Stimulated activated CD4-positive, alpha-beta T cell treated with anti-CD3 and anti-CD28 coated beads, Interleukin-2, amount 100 ng/mL, for 24 hours (primary cell): Measurements from ENCODE around the gene DLGAP4.

Source experiments
- DNase-seq, 2 donors: peaks; one replicate each; pipeline ENCODE4 v3.0.0-alpha.2; 2020

DLGAP4 gene

DNA sequence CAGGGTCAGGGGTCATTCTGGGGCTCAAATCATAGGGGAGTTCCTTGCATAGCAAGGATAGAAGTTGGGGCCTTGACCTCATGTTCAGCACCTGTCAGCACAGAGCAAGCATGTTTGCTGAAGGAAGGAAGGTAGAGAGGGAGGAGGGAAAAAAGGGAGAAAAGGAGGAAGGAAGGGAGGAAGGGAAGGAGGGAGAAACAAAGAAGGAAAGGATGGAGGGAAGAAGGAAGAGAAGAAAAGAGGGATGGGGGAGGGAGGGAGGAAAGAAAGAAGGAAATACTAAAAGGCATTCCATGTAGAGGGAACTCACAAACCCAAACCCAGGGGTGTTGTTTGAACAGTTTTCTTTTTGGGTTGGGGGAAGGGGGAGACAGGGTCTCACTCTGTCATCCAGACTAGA lies 80.1 kb downstream of the DLGAP4 start:
- DNase-seq: no peak

DNA sequence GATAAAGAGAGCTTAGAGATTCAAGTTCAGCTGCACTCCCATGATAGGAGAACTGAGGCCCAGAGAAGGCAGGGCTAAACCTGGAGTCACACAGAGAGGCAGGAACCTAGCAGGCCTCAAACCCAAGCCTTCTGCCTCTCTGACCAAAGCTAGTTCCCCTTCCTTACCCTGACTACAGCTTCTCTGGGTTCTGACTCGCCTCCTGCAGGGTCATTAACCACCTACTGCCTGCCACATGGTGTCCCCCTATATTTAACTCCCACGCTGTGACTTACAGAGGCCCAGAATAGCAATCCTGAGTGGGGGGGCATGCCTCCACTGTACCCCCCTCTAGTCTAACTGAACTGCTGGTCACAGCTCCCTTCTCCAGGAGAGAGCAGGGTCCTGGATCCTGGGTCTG lies 84.1 kb downstream of the DLGAP4 start:
- DNase-seq: no peak

DNA sequence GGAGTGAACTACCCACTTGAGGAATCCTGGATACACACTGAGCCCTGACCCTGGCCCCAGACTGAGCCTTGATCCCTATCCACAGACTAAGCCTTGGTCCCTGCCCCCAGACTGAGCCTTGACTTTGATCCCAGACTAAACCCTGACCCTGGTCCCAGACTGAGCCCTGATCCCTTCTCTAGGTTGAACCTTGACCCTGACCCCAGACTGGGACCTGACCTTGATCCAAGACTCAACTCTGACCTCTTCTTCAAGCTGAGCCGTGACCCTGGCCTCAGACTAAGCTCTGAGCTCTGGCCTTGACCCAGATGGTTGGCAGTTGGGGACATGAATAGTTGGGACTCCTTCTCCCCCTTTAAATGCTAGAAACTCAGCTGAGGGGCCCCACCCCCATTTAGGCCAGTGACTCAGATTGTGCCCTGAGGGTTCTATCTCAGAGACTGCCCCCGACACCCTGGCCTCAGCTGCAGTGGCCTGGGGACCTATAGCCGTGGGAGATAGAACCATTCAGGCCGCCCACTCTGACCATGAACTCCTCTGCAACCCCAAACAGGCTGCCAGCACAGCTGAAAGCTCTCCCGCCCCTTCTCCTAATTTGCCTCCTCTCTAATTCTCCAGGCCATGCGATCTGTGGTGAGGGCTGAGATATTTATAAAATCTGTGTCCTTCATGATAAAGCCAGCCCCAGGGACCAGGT lies 84.7 kb downstream of the DLGAP4 start:
- no peak for DNase-seq

DNA sequence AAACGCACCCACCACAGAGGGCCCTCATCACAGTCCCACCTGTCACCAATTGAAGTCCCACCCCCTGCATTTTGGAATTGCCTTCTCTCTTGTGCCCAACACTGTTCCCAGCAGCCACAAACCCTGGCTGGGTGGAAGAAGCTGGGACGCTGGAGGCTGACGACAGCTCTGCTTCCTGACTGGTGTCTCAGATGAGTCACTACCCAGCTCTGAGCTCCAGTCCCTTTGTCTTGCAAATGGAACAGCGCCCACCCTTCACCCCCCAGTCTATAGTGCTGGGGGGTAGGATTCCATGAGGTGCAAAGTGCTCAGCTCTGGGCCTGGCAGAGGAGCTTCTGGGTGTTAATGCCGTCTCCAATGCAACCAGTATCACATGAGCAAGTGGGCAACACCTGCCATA lies 85.3 kb downstream of the DLGAP4 start:
- no peak for DNase-seq

DNA sequence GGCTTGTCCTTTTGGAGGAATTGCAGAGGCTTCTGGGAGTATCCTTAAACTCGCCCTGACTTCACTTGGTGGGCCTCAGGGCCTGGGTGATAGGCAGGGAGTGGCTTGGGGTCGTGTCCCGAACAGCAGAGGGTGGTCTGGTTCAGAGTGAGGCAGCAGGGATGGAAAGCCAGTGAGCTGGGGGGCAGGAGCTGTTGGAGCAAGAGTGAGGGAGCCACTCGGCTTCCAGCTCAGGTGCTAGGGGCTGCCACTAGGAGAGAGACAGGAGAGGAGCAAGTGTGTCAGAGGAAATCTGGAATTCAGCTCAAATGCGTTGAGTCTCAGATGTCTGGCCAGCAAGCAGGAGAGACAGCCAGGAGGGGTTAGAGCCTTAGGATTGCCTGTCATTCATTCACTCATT lies 85.8 kb downstream of the DLGAP4 start:
- DNase-seq: no peak

DNA sequence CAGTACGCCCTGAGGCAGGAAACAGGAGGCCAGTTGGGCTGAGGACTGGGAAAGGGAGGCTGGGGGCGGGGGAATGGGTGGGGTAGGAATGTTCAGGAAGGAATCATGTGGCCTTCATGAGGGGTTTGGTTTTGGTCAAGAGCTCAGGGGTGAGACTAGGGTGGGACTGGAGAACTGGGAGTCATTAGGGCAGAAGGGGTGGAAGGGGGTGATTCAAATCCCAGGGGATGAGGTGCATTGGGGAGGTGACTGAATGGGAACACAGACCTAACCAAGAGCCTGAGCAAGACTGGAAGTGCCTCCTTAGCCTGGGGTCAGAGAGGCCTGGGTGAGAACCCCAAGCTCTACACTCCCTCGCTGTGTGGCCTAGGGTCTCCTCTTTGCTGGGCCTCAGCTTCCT lies 86.8 kb downstream of the DLGAP4 start:
- DNase-seq: no peak

DNA sequence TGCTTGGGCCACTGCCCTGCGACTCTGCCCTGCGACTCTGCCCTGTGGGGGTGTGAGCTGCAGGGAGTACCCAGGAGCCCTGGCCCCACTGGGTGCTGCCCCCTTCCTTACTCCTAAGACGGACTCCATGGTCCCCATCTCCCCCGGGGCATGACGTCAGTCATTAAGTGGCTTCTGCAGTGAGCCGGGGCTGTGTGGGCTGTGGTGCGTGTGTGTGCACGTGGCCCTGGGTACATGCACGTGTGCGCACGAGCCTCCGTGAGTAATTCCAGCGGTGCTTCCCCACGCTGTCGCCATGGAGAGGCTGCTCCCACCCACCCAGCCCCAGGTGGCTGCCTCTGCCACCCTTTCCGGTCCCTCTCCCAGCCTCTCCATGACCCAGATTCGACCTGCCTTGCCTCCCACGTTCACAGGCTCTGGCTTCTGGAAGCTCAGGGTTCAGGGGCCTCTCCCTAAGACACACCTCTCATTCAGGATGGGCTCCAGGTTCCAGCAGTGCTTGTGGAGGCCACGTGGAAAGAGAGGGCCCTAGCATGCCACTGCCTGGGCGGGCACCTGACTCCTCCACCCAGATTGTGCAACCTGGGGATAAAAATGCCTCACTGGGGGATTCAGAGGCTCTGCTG lies 88.3 kb downstream of the DLGAP4 start:
- DNase-seq: no peak

DNA sequence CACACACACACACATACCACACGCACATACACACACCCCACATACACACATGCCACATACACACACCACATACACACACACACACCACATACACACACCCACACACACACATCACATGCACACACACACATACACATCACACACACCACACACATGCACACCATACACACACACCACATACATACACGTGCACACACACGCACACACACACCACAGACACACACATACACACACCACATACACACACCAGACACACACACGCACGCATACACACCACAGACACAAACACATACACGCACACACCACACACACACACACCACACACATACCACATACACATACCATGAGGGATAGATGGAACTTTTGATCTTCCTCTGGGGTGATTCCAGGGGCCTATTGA lies 90.2 kb downstream of the DLGAP4 start:
- no peak for DNase-seq

DNA sequence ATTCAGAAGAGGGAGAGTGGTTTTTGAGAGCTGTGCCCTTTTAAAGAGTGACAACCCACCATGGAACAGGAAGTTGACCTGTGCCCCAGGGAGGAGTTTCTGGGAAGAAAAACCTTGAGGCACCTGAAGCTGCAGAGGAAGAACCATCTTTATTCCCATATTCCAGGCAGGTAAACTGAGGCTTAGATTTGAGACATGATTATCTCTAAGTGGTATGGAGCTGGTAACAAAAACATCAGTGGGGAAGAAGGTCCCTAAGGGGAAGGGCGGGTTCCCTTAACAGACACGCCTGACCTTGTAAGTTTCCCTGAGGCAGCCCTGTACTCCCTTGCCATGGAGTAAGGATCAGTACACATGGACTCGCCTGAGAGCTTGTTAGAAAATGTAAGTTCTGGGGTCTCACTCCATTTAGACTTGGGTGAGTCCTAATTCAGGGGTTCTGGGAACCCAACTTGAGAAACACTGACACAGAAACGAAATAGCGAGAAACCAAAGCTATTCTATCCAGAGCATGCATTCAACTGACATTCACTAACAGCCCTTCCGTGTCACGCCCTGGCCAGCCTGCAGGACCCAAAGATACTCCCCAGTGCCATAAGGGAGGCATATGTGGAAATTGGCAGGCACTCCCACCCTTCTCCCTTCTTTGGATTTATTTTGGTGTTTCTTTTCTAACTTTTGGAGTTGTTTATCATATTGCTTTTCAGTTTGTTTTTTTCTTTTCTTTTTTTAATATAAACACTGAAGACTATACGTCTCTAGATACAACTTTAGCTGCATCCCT lies 90.9 kb downstream of the DLGAP4 start:
- no peak for DNase-seq

DNA sequence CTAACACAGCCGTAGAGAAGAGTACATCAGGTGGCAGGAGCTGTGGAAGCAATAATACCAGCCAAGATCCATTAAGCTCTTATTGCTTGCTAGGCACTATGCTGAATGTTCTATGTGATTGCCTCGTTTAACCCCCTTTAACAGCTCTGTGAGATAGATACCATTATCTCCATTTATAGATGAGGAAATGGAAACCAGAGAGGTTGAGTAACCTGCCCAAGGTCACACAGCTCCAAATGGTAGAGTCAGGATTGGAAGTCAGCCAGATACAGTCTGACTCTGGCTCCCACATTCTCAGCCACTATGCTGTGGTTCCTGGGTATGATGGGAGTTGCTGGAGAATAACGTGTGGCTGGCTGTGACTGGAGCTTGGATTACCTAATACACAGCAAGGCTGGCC lies 92.4 kb downstream of the DLGAP4 start:
- DNase-seq: no peak

DNA sequence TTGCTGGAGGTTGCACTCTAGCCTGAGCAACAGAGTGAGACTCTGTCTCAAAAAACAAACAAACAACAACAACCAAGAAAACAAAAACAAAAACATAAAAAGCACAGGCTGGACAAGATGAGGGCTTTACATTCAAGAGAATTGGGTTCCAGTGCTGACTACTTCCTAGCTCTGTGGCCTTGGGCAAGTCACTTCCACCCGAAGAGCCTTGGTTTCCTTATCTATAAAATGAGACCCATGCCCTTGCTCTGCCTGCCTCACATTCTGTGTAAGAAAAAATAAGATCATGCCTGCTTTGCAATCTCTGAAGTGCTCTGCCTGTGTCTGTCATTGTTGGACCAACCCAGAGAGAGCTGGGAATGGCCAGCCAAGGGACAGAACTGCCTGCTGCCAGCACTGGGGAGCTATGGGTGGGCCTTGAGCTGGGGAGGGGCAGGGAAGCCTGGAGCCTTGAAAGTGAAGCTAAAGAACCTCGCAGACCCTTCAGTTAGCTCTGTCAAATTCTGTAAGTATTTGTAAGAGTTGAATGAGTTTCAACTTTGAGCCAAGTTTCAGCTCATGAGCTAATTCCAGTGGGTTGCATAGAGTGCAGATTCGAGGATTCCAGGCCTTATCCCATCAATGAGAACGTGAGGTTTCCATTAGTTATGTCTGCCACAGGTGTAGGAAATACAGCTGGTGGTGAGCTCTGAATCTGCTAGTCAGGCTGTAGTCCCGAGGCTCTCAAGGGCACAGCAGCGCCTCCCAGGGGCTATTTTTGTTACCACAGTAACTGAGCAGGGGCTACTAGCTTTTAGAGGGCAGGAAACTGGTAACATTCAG lies 93.2 kb downstream of the DLGAP4 start:
- DNase-seq: peak; percentile 33 to 62

DNA sequence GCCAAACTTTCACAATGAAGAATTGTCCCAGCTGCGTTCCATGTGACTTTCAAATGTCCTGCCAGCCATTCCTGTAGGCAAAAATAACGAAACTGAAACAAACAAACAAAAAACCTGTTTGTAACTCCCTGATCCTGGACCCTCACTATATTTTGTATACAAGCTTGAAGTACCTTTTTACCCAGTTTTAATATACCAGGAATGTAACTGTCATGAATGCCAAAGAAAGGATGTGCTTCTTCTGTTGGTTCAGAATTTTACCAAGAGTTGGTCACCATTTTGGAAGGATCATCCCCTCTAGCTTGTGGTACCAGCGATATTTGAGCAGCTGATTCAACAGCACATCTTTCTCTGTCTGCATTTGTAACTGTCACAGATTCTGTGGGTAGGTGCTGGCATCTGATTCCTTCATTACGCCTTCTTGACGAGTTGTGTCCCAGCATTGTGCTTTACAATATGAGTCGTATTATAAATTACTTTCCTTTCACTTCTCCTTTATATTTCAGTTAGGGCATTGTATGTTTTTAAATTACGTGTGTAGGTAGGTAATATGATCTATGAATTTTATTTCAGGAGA lies 93.9 kb downstream of the DLGAP4 start:
- no peak for DNase-seq

DNA sequence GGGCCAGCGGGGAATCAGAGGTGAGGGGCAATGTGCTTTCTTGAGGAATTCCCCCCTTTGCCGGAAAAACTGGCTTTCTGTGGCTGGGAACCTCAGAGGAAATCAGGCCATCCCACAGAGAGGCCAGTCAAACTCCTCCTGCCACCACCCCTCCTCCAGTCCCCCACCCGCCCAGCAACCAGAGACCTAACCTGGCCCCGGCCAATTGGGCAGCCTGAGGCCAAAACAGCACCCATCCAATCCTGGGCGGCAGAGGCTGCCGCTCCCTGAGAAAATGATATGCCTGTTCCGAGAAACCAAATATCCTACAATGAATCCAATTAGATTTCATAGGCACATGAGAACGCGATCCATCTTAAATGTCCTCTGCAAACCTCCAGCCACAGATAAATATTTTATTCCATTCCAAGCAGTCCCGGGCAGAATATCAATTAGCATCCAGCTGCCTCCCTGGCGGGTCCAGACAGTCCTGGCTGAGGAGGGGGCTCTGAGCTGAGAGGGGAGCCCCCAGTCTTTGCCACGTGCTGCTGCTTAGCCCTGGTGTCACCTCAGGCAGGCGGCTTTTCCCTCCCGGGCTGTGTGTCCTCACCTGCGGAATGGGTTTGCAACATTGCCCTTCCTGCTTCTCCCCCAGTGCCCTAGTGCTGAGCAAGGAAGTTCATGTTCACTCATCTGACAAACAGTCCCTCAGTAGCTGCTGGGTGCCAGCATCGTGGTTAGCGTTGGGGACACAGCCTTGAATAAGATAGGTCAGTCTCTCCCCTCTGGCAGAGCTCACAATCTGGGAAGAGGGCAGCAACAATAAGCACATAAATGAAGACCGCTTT lies 95.0 kb downstream of the DLGAP4 start:
- no peak for DNase-seq

DNA sequence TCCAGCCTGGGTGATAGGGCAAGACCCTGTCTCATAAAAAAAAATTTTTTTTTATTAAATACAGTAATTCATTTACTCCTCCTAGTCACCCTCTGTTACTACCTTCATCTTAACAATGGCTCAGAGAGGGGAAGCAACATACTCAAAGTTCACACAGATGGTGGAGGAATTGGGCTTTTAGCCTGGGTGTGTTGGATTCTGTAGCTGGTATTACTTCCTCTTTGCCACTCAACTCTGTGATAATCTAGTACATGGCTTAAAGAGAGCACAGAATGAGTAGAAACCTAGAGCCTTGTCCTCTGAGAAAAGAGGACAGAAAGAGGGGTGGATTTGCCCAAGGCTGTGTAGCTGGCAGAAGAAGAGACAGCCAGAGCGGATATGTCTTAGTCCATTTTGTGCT lies 96.6 kb downstream of the DLGAP4 start:
- DNase-seq: no peak

DNA sequence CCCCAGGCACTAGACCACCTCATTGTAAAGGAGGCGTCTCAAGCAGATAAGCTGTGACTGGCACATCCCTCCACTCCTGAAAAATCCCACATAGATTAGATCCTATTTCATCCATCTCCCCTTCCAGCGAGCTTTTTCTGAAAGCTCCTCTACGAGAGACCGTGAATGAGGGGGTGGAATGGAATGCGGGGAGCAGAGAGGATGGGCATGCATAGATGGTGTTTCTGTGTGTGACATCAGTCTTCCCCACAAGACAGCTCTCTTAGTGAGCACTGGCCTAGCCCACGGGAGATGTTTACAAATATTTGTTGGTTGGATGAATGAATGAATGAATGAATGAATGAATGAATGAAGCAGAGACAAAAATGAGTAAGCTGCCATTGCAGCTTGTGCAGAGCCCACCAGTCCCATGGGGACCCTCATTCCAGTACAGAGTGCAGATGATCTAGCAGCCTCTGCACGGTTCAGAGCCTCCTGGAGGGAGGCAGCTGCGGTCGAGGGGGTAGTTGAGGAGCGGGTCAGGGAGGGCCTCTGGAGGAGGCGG lies 98.4 kb downstream of the DLGAP4 start:
- DNase-seq: no peak

DNA sequence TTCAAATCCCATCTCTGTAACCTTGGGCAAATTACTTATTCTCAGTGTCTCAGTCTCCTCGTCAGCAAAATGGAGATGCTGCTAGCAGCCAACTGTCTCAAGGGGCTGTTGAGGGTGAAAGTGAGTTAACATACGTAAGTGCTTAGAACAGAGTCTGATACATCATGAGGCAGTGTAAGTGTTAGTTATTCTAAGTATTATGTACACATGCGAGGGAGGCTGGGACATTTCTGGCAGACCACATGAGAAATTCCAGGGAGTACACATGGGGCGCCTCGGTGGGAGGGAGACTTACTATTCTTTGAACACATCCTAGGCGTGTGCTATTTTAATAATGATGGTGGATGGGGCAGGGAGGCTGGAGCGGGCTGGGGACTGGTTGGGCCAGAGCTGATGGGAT lies 99.1 kb downstream of the DLGAP4 start:
- DNase-seq: no peak

DNA sequence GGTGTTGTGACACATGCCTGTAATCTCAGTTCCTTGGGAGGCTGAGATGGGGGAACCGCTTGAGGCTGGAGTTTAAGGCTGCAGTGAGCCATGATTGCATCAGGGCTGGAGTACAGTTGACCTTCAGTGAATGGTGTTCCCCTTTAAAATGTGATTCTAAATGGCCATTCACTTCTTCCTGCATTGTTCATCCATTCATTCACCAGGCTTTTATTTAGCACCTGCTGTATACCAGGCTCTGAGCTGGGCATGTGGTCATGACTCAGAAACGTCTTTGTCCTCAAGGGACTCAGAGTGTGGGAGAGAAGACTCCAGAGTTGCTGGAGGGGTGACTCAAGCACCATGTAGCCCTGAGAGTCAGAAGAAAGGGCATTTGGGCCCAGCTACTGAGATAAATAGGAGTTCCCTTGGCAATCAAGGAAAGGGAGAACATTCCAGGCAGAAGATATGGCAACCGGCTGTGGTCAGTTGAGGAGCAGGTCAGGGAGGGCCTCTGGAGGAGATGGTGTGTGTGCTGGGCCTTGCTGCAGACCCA lies 101.1 kb downstream of the DLGAP4 start:
- DNase-seq: no peak

DNA sequence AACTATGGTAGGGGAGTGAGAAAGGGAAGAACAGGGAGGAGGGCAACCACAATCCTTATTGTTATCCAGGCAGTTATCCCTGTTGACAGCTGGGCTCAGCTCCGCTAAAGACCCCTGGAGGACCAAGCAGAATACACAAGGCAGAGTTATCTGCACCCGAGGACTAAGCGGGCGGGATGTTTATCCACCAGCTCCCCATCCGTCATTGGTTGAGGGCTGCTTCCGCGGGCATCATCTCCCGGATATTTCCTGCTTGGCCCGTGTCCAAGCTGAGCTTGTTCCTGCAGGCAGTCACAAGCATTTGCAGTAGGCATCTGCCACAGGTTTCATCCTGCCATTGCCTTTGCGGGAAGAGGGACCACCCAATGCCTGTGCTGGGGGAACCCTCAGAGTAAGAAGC lies 102.1 kb downstream of the DLGAP4 start:
- DNase-seq: no peak

DNA sequence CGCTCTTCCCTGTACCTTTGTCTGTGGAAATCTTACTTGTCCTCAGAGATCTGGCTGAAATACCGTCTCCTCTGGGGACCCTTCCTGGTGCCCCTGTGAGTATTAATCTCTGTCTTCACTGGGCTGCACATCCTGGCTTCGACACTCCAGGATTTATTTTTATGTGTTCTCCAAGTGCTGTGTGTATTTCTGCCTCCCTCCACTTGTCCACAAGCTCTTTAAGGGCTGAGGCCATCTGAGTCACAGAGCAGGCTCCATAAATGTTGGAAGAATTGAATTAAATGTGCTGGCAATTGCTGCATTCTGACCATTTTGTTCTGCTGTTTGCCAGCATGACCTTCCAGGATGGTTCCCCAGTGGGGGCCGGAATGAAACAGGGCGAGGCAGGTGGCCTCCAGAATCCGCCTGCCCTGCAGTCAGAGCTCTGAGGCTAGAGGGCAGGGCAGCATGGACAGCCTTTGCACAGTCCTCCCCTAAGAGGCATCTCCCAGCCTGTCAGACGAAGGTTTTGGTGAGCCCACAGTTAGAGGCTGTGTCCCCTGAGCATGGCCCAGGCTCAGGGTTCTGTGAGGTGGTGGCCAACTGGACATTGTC lies 105.8 kb downstream of the DLGAP4 start:
- DNase-seq: no peak

DNA sequence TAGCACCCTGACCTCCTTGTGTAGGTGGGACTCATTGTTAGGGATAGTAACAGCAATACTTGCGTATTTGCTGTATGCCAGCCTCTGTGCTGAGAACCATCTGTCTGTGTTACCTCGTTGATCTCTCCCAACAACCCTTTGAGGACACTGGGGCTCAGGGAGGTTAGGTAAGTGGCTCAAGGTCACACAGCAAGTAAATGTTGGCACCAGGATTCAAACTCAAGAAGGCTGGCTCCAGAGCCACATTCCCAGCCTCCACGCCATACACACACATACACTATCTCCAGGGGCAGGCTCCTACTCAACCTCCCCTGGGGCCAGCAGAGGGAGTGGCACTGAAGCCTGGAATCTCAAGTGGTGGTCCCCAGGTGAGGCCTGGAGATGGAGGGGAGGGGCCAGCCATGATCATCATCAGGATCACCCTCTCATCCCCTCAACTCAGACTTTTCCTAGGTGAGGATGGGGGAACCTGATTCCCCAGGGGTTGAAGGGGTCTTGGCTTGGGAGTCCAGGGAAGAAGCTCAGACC lies 109.4 kb downstream of the DLGAP4 start:
- no peak for DNase-seq

DNA sequence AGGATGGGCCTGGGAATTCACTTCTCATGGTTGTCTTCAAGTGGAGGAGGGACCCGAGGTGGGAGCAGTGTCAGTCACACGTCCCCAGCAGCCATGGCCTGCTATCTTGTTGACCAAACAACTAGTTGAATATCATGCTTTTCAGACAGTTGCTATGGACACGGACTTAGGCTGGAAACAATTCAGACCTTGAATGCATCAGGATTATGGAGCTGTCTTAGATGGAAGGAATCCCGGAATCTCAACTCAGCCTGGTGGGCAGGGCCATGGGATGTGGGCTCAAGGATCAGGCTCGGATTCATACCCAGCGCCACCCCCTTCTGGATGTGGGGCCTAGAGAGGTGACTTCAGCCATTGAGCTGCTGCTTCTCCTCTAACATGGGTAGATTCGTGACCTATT lies 112.6 kb downstream of the DLGAP4 start:
- DNase-seq: no peak
